IPS DF 4.7 (cell line): ENCODE measurements around the gene MISP.

Experiments used
- DNase-seq: peaks from one replicate; pipeline ENCODE4 v3.0.0-alpha.2; 2013; ENCODE audit warnings: low spot score; ENCODE audit errors: extremely low read depth

Gene MISP

GRCh38 chr19:746956-747355, 4.0 kb upstream of the MISP start:
- DNase-seq, result no peak

GRCh38 chr19:747432-748273, 3.3 kb upstream of the MISP start:
- DNase-seq, result no peak

- no peak for DNase-seq
Observed at GRCh38 chr19:748274-748598, 2.7 kb upstream of the MISP start.

- no peak for DNase-seq
Observed at GRCh38 chr19:749811-750210, 1.1 kb upstream of the MISP start.

GRCh38 chr19:751501-752341, 809 bp downstream of the MISP start:
- DNase-seq, result no peak

GRCh38 chr19:752652-753517, 2.0 kb downstream of the MISP start:
- DNase-seq, result no peak

GRCh38 chr19:754530-754929, 3.6 kb downstream of the MISP start:
- no peak for DNase-seq

GRCh38 chr19:755063-755462, 4.2 kb downstream of the MISP start:
- no peak for DNase-seq

GRCh38 chr19:756236-756635, 5.3 kb downstream of the MISP start:
- DNase-seq, result no peak

GRCh38 chr19:756821-757688, 6.1 kb downstream of the MISP start:
- DNase-seq, result no peak

- no peak for DNase-seq
Observed at GRCh38 chr19:757811-758668, 7.1 kb downstream of the MISP start.

- no peak for DNase-seq
Observed at GRCh38 chr19:763181-763580, 12.3 kb downstream of the MISP start.

GRCh38 chr19:763869-764268, 13.0 kb downstream of the MISP start:
- no peak for DNase-seq

GRCh38 chr19:764301-764700, 13.4 kb downstream of the MISP start:
- no peak for DNase-seq

- DNase-seq, result no peak
Observed at GRCh38 chr19:765179-765738, 14.3 kb downstream of the MISP start.

GRCh38 chr19:768424-768823, 17.5 kb downstream of the MISP start:
- DNase-seq, result no peak

- DNase-seq, result no peak
Observed at GRCh38 chr19:769616-770015, 18.7 kb downstream of the MISP start.

- no peak for DNase-seq
Observed at GRCh38 chr19:771332-771785, 20.4 kb downstream of the MISP start.

GRCh38 chr19:772063-772462, 21.2 kb downstream of the MISP start:
- no peak for DNase-seq
